Body of pancreas (tissue), 4 donors: ENCODE results near the gene TC2N. TPM values are rescaled to one million over a fixed set of nuclear protein-coding genes. Genes with fewer than 3 reads are reported as not detected.
A peak's percentile ranks its signal among the peaks of the same experiment; 100 is the strongest.

ENCODE experiments used
- ATAC-seq: fragments of 150-250 bp; one replicate; pipeline ENCODE4 v1.9.1; 2016
- DNase-seq, 4 donors: peaks; one replicate each; pipeline ENCODE4 v3.0.0-alpha.2; 2019
- H3K27ac ChIP-seq, 4 donors: fragments of 200-600 bp; sonication (generic); 1 replicate in 3 of 4; 2 replicates in 1 of 4; pipeline versions ENCODE4 v1.5.1 to v1.6.1; 2016 to 2019; ENCODE audit warnings: mild to moderate bottlenecking in 1 of 4, mixed read lengths in 1 of 4, moderate library complexity in 1 of 4
- H3K27me3 ChIP-seq, 2 donors: fragments of 200-600 bp; sonication (generic); one replicate each; pipeline ENCODE4 v1.6.0; 2016; ENCODE audit warnings: mild to moderate bottlenecking in 1 of 2
- H3K36me3 ChIP-seq, 2 donors: fragments of 200-600 bp; sonication (generic); replicated peaks in 1 of 2; 2 replicates each; pipeline ENCODE4 v1.5.1; 2016; ENCODE audit warnings: low read depth in 2 of 2; ENCODE audit not compliant: insufficient read depth in 1 of 2
- H3K4me1 ChIP-seq: fragments of 200-600 bp; sonication (generic); one replicate; pipeline ENCODE4 v1.6.0; 2016
- H3K4me3 ChIP-seq, 2 donors: fragments of 200-600 bp; sonication (generic); 1 replicate in 1 of 2; 2 replicates in 1 of 2; pipeline ENCODE4 v1.5.1; 2016 to 2019
- H3K9me3 ChIP-seq, 3 donors: fragments of 200-600 bp; sonication (generic); 1 replicate in 2 of 3; 2 replicates in 1 of 3; pipeline ENCODE4 v1.5.1; 2016
- POLR2A ChIP-seq, 3 donors: fragments of 450-650 bp; IDR thresholded peaks; one replicate each; pipeline ENCODE4 v1.6.1; 2016; ENCODE audit warnings: antibody characterized with exemption in 3 of 3, mild to moderate bottlenecking in 2 of 3
- WGBS, 2 donors: methylation state at CpG; one replicate each; pipeline ENCODE4 v1.1.5; 2017; 5-methylcytosine and 5-hydroxymethylcytosine counted together
- intact Hi-C: fragments of 100-400 bp; cut with DNase I; formaldehyde crosslinking; loops from one replicate; pipeline ENCODE4 v1.15.1; 2023
- total RNA-seq, 2 donors: library from RNA; depleted of rRNA; stranded (reverse); fragments of >200 nt; gene quantifications; one replicate each; pipeline ENCODE4 v1.1.0, GENCODE V29; 2016
- TF ChIP-seq, protein P1 (sequence below), 7 experiments: fragments of 450-650 bp in 4 of 7; fragments of 200-600 bp in 3 of 7; sonication (generic) in 3 of 7; IDR thresholded peaks; one replicate each; pipeline ENCODE4 v1.5.1; 2016 to 2019; ENCODE audit warnings: antibody characterized with exemption in 7 of 7

Gene TC2N
- total RNA-seq, 2 donors from 2014 or later: 105 to 168 TPM

DNA sequence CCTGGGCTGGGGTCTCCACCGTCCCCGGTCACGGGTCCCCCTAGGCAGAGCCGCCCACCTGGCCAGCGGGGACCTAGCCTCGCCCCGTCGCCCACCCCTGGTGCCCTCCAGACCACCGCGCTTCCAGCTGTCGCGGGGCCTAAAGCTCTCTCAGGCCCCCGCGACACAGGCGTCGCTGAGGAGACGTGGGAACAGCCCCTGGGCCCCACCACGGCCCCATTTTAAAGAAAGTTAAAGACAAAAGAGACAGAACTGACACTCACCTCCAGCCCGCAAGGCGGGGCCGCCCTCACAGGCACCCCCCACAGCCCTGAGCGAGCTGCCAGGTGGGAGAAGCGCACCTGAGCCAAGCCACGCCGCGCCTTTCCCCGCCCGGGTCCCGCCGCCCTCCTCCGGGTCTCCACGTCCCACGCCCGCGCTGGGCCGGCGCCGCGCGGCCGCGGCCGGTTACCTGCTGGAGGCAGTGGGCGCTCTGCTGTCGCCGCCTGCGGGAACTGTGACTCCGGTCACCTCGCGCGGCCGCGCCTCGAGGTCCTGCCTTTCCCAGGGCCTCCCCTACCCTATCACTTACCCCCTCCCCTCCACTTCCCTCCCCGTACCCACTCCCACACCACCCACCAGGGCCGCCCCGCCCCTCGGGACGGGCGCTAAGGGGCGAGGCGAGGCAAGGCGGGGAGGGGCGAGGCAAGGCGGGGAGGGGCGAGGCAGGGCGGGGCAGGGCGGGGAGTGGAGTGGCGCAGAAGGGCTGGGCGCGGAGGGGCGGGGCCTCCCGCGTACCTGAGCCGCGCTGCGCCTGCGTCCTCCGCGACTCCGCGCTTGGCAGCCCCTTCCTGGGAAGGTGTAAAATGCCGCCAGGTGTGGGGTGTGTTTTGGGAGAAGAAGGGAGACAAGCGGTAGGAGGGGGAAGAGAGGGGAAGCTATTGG is 31.2 kb downstream of the TC2N start:
- TF ChIP-seq, protein P1, sequence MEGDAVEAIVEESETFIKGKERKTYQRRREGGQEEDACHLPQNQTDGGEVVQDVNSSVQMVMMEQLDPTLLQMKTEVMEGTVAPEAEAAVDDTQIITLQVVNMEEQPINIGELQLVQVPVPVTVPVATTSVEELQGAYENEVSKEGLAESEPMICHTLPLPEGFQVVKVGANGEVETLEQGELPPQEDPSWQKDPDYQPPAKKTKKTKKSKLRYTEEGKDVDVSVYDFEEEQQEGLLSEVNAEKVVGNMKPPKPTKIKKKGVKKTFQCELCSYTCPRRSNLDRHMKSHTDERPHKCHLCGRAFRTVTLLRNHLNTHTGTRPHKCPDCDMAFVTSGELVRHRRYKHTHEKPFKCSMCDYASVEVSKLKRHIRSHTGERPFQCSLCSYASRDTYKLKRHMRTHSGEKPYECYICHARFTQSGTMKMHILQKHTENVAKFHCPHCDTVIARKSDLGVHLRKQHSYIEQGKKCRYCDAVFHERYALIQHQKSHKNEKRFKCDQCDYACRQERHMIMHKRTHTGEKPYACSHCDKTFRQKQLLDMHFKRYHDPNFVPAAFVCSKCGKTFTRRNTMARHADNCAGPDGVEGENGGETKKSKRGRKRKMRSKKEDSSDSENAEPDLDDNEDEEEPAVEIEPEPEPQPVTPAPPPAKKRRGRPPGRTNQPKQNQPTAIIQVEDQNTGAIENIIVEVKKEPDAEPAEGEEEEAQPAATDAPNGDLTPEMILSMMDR (IDR thresholded peaks at IDR 0.05): no peak
- peak; percentile 97 to 98 (median 98) for TF ChIP-seq POLR2A (IDR thresholded peaks at IDR 0.05)
- DNase-seq (peak; percentile 94 to 97 (median 96)), ATAC-seq (peak; percentile 92)
- peaks cover 21% of the 10 kb centered on the region for H3K4me1 ChIP-seq
- intact Hi-C loops: loop anchor here (10.0 kb wide), 1 partner anchor 49 kb away; no protein-coding TSS in a partner anchor
- no peaks in the 10 kb centered on the region for H3K9me3 ChIP-seq
- peak overlapping the region; percentile 56 to 95 for H3K4me3 ChIP-seq
- H3K27me3 ChIP-seq: no peaks in the 10 kb centered on the region
- WGBS, 2 donors: 0 to 1% methylated on average over 33 to 53 of the region's 84 CpGs
- H3K36me3 ChIP-seq: no peaks in the 10 kb centered on the region
- peak overlapping the region; percentile 90 to 99 (median 99) for H3K27ac ChIP-seq

GRCh38 chr14:91835197-91835919 is 32.0 kb downstream of the TC2N start:
- Histone ChIP-seq H3K4me1 (peaks cover 28% of the 10 kb centered on the region), H3K27me3 (no peaks in the 10 kb centered on the region), H3K27ac (peak overlapping the region; percentile 90 to 99 (median 99)), H3K36me3 (no peaks in the 10 kb centered on the region), H3K9me3 (no peaks in the 10 kb centered on the region), H3K4me3 (peak overlapping the region; percentile 56 to 95)
- intact Hi-C loops: loop anchor here (10.0 kb wide), 1 partner anchor 49 kb away; no protein-coding TSS in a partner anchor
- ATAC-seq (peak; percentile 9), DNase-seq (peak in 2 of 4 donors; percentile 24 to 30)
- 3% methylated on average over 13 to 19 of the region's 19 CpGs for WGBS, 2 donors
- TF ChIP-seq, protein P1 (IDR thresholded peaks at IDR 0.05): no peak

DNA sequence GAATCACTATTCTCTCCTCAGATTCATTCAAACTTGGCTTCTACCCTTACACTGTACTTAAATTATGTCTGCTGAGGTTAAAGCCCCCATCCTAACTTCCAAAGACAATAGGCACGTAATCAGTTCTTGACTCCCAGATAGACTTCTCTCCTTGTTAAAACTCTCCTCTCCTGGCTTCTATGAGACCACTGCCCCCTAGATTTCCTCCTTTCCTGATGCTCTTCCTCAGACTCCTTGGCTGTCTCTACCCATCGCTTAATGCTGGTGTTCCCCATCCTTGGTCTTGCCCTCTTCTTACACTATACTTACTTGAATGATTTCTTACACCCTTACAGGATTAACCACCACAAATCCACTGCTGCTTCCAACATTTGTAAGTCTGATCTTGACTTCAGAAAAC is 32.8 kb downstream of the TC2N start:
- intact Hi-C loops: loop anchor here (10.0 kb wide), 1 partner anchor 50 kb away; no protein-coding TSS in a partner anchor
- H3K9me3 ChIP-seq: no peaks in the 10 kb centered on the region
- no peaks in the 10 kb centered on the region for H3K36me3 ChIP-seq
- DNase-seq (no peak), ATAC-seq (no peak)
- peak overlapping the region; percentile 31 to 56 for H3K4me3 ChIP-seq
- TF ChIP-seq, protein P1 (IDR thresholded peaks at IDR 0.05): peak in 1 of 7 experiments; percentile 3
- peak in 2 of 3 donors; percentile 9 to 48 for TF ChIP-seq POLR2A (IDR thresholded peaks at IDR 0.05)
- H3K4me1 ChIP-seq: peaks cover 36% of the 10 kb centered on the region
- 31 to 43% methylated on average over 2 of the region's 2 CpGs for WGBS, 2 donors
- H3K27me3 ChIP-seq: no peaks in the 10 kb centered on the region
- peak overlapping the region in 3 of 4 donors; percentile 99 for H3K27ac ChIP-seq

- H3K36me3 ChIP-seq: no peaks in the 10 kb centered on the region
- 6 to 9% methylated on average over 1 of the region's 1 CpG for WGBS, 2 donors
- H3K4me1 ChIP-seq: peaks cover 41% of the 10 kb centered on the region
- TF ChIP-seq, protein P1 (IDR thresholded peaks at IDR 0.05): no peak
- no peak for TF ChIP-seq POLR2A (IDR thresholded peaks at IDR 0.05)
- H3K27ac ChIP-seq: peak overlapping the region in 3 of 4 donors; percentile 37 to 99 (median 76)
- intact Hi-C loops: loop anchor here (10.0 kb wide), 1 partner anchor 53 kb away; no protein-coding TSS in a partner anchor
- H3K27me3 ChIP-seq: no peaks in the 10 kb centered on the region
- ATAC-seq (no peak), DNase-seq (no peak)
- no peaks in the 10 kb centered on the region for H3K9me3 ChIP-seq
- no peak overlapping the region for H3K4me3 ChIP-seq
Observed at GRCh38 chr14:91831337-91831736, 36.0 kb downstream of the TC2N start.
